ENCODE results near the gene TNRC6B.

GRCh38 chr22:40285513-40285912 is 107.8 kb downstream of the TNRC6B start:
- no peak for TF ChIP-seq CTCF (IDR thresholded peaks at IDR 0.05; ENCODE audit: poor library complexity)
- TF ChIP-seq EZH2phosphoT487 (IDR thresholded peaks at IDR 0.05; ENCODE audit: low read depth, severe bottlenecking, unreplicated experiment): no peak
- no peak for TF ChIP-seq EZH2 (IDR thresholded peaks at IDR 0.05; ENCODE audit: borderline replicate concordance)
